MCF 10A (cell line): Measurements from ENCODE around the gene PIGT. TPM values are rescaled to one million over a fixed set of nuclear protein-coding genes. Genes with fewer than 3 reads are reported as not detected.

Source experiments
- BruUV-seq: library from RNA; stranded (reverse); fragments of 400-500 nt; replicated peaks from 2 replicates; lab custom pipeline; 2021; lab: Mats Ljungman, UMichigan
- CTCF ChIA-PET: fragments of 300-600 bp; sonication (Branson Sonifier 250); formaldehyde crosslinking; extraction: SDS; loops from one replicate; lab custom pipeline; 2021; ENCODE audit warnings: antibody characterized with exemption, inconsistent platforms; lab: Yijun Ruan, JAX
- POLR2A ChIA-PET: fragments of 300-600, 350-650 bp; sonication (Branson Sonifier 250); formaldehyde crosslinking; extraction: SDS; loops from one replicate; lab custom pipeline; 2020; ENCODE audit warnings: antibody characterized with exemption, inconsistent platforms; lab: Yijun Ruan, JAX
- DNase-seq: peaks from one replicate; pipeline ENCODE4 v3.0.0-alpha.2; 2018; ENCODE audit not compliant: unreplicated experiment
- H3K27ac Mint-ChIP-seq: one replicate; pipeline ENCODE4 v1.8.0; 2022; ENCODE audit warnings: mild to moderate bottlenecking, low read depth, mixed read lengths; ENCODE audit not compliant: unreplicated experiment
- H3K27me3 Mint-ChIP-seq: one replicate; pipeline ENCODE4 v1.8.0; 2022; ENCODE audit warnings: mixed read lengths; ENCODE audit not compliant: insufficient read depth, unreplicated experiment
- H3K36me3 Mint-ChIP-seq: one replicate; pipeline ENCODE4 v1.8.0; 2022; ENCODE audit warnings: mild to moderate bottlenecking, moderate library complexity, mixed read lengths; ENCODE audit not compliant: insufficient read depth, unreplicated experiment
- H3K4me1 Mint-ChIP-seq: one replicate; pipeline ENCODE4 v1.8.0; 2022; ENCODE audit warnings: mixed read lengths; ENCODE audit not compliant: insufficient read depth, unreplicated experiment
- H3K4me3 Mint-ChIP-seq: one replicate; pipeline ENCODE4 v1.8.0; 2022; ENCODE audit warnings: mild to moderate bottlenecking, moderate library complexity, mixed read lengths; ENCODE audit not compliant: unreplicated experiment
- H3K9me3 Mint-ChIP-seq: one replicate; pipeline ENCODE4 v1.8.0; 2022; ENCODE audit warnings: mixed read lengths; ENCODE audit not compliant: unreplicated experiment
- intact Hi-C: fragments of 100-400 bp; cut with micrococcal nuclease; formaldehyde crosslinking; loops from 2 replicates; pipeline ENCODE4 v1.14.1; 2022
- total RNA-seq: library from RNA; stranded (reverse); gene quantifications from 2 replicates; pipeline ENCODE4 v1.2.3, GENCODE V29; 2022
- TF ChIP-seq, protein P1 (sequence below): fragments of 200-600 bp; IDR thresholded peaks from one replicate; pipeline ENCODE4 v1.8.0; 2022; ENCODE audit warnings: antibody characterized with exemption, mild to moderate bottlenecking; ENCODE audit not compliant: unreplicated experiment

PIGT gene
- total RNA-seq, 1 experiment from 2014 or later: 79.4 TPM

DNA sequence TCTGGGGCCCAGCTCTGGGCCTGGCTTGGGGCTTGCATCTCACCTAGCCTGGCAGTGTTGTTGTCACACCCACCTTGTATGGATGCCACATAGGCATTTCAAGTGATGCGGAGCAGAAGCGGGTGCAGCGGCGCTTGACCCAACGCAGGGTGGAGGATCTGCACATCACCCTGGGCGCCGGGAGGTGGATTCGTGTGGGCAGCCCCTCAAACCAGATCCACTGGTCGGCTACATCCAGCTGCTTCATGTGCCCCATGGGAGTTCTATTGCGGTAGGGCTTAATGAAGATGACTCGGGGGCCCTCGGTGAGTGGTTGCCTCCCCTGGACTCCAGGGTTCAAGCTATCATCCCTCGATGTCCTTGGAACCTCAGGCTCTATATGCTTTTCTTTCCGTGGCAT lies 41.0 kb upstream of the PIGT start:
- no peak overlapping the region for H3K27ac Mint-ChIP-seq
- ChIA-PET POLR2A (interaction anchor here (1.0 to 34.6 kb wide), 4 partner anchors 9 to 41 kb away, joined by 3 to 1328 read pairs (median 4); partner anchors contain the start of genes PIGT and SDC4), CTCF (interaction anchor here (0.6 to 8.0 kb wide), 13 partner anchors 12 to 591 kb away, joined by 3 to 82 read pairs (median 3); partner anchors contain the start of genes DBNDD2 and SYS1)
- intact Hi-C loops: loop anchor here (1.0 kb wide), 2 partner anchors 62 to 396 kb away; no protein-coding TSS in a partner anchor
- H3K4me1 Mint-ChIP-seq: peaks cover 5% of the 10 kb centered on the region
- no peaks in the 10 kb centered on the region for H3K36me3 Mint-ChIP-seq
- TF ChIP-seq, protein P1, sequence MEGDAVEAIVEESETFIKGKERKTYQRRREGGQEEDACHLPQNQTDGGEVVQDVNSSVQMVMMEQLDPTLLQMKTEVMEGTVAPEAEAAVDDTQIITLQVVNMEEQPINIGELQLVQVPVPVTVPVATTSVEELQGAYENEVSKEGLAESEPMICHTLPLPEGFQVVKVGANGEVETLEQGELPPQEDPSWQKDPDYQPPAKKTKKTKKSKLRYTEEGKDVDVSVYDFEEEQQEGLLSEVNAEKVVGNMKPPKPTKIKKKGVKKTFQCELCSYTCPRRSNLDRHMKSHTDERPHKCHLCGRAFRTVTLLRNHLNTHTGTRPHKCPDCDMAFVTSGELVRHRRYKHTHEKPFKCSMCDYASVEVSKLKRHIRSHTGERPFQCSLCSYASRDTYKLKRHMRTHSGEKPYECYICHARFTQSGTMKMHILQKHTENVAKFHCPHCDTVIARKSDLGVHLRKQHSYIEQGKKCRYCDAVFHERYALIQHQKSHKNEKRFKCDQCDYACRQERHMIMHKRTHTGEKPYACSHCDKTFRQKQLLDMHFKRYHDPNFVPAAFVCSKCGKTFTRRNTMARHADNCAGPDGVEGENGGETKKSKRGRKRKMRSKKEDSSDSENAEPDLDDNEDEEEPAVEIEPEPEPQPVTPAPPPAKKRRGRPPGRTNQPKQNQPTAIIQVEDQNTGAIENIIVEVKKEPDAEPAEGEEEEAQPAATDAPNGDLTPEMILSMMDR: no peak
- no peaks in the 10 kb centered on the region for H3K27me3 Mint-ChIP-seq
- no peaks in the 10 kb centered on the region for H3K9me3 Mint-ChIP-seq
- no peak overlapping the region for H3K4me3 Mint-ChIP-seq
- no TSS peak for BruUV-seq
- no peak for DNase-seq

DNA sequence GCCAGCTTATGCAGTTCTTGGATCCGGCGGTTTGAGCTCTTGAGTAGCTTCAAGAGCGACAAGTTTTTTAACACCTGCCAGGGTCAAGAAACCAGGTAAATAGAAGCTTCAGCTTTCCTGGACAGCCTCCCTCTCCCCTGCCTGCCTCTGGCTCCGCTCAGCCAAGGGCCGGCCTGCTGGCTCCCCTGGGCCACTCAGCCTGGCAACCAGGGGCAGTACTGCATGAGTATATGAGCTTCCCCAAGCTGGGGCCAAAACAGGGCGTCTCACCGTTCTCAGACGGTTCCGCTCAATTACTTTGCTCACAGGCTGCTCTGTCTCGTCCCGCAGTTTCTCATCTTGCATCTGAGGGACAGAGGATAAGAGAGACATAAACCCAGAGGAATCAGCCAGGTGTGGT lies 38.7 kb upstream of the PIGT start:
- Mint-ChIP-seq H3K36me3 (no peaks in the 10 kb centered on the region), H3K27me3 (no peaks in the 10 kb centered on the region), H3K4me1 (peaks cover 5% of the 10 kb centered on the region), H3K4me3 (no peak overlapping the region), H3K27ac (no peak overlapping the region), H3K9me3 (no peaks in the 10 kb centered on the region)
- TF ChIP-seq, protein P1: no peak
- DNase-seq: no peak
- CTCF ChIA-PET: interaction anchor here (0.8 to 7.8 kb wide), 3 partner anchors 14 to 395 kb away, joined by 3 to 61 read pairs (median 5); partner anchors contain the start of gene SYS1
- POLR2A ChIA-PET: interaction anchor here (1.7 to 34.6 kb wide), 3 partner anchors 14 to 59 kb away, joined by 5 to 1328 read pairs (median 7); partner anchors contain the start of genes SDC4 and SYS1
- intact Hi-C loops: no loop called here
- no TSS peak for BruUV-seq

DNA sequence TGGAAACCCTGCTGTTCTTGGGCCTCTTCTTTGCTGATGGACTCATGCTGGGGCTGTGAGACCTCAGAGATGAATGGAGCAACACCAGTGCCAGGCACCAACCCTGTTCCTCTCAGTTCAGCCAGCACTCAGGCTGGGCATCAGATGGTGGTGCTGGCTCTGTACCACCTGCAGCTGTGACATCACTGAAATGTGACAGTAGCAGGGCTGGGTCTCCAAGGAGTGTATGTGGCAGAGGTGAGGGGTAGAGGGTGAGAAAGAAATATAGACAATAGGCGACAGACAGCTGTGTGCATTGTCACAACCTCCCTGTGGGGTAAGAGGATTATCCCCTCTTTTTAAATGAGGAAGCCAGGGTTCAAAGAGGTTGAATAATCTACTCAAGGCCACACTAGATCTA lies 37.8 kb upstream of the PIGT start, which contains the start of gene TP53TG5:
Gene TP53TG5, minus strand, starts transcription at position 135 of the 400 bp plus-strand sequence. Its CDS starts 89 bp downstream, at position 46.
- POLR2A ChIA-PET: interaction anchor here (1.7 kb wide), 1 partner anchor 58 kb away, joined by 5 read pairs; no protein-coding TSS in a partner anchor
- BruUV-seq: no TSS peak
- H3K4me1 Mint-ChIP-seq: peaks cover 5% of the 10 kb centered on the region
- CTCF ChIA-PET: interaction anchor here (0.6 to 7.8 kb wide), 5 partner anchors 9 to 272 kb away, joined by 3 to 61 read pairs (median 3); partner anchors contain the start of genes SPINT3 and SYS1
- no peaks in the 10 kb centered on the region for H3K36me3 Mint-ChIP-seq
- DNase-seq: no peak
- no peak within 1 kb of the TSS for H3K27ac Mint-ChIP-seq
- intact Hi-C loops: no loop called here
- no peaks in the 10 kb centered on the region for H3K27me3 Mint-ChIP-seq
- H3K9me3 Mint-ChIP-seq: no peaks in the 10 kb centered on the region
- TF ChIP-seq, protein P1: no peak
- H3K4me3 Mint-ChIP-seq: no peak within 1 kb of the TSS

DNA sequence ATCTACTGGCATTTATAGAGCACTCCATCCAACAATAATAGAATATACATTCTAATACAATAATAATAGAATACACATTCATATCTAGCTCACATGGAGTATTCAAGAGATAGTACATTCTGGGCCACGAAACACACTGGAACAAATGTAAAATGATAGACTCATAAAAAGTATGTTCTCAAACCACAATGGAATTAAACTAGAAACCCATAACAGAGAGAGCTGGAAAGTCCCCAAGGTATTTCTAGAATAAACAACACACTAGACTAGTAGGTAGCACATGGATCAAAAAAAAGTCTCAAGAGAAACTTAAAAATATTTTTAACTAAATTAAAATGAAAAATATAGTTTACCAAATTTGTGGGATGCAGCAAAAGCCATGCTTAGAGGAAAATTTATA lies 28.7 kb upstream of the PIGT start:
- H3K9me3 Mint-ChIP-seq: no peaks in the 10 kb centered on the region
- intact Hi-C loops: no loop called here
- H3K27me3 Mint-ChIP-seq: no peaks in the 10 kb centered on the region
- H3K4me3 Mint-ChIP-seq: no peak overlapping the region
- POLR2A ChIA-PET: interaction anchor here (1.8 to 1.9 kb wide), 2 partner anchors 21 to 24 kb away, joined by 3 to 4 read pairs; partner anchors contain the start of gene SYS1
- no peaks in the 10 kb centered on the region for H3K36me3 Mint-ChIP-seq
- no peak overlapping the region for H3K27ac Mint-ChIP-seq
- CTCF ChIA-PET: interaction anchor here (0.9 kb wide), 1 partner anchor 50 kb away, joined by 3 read pairs; no protein-coding TSS in a partner anchor
- TF ChIP-seq, protein P1: no peak
- no peak for DNase-seq
- no peaks in the 10 kb centered on the region for H3K4me1 Mint-ChIP-seq
- BruUV-seq: no TSS peak
